Astrocyte (in vitro differentiated cells and primary cell): ENCODE results near the gene LRRC75A.

ENCODE experiments used
- EZH2 ChIP-seq: IDR thresholded peaks from 2 replicates; pipeline ENCODE4 v1.6.1; 2012; ENCODE audit warnings: mild to moderate bottlenecking, low read length, inconsistent platforms; ENCODE audit not compliant: insufficient read depth
- TF ChIP-seq, protein P1 (sequence below): IDR thresholded peaks from 2 replicates; pipeline ENCODE4 v1.5.1; 2011; ENCODE audit warnings: low read depth, mild to moderate bottlenecking, inconsistent platforms, low read length, moderate library complexity; ENCODE audit not compliant: insufficient read depth

DNA sequence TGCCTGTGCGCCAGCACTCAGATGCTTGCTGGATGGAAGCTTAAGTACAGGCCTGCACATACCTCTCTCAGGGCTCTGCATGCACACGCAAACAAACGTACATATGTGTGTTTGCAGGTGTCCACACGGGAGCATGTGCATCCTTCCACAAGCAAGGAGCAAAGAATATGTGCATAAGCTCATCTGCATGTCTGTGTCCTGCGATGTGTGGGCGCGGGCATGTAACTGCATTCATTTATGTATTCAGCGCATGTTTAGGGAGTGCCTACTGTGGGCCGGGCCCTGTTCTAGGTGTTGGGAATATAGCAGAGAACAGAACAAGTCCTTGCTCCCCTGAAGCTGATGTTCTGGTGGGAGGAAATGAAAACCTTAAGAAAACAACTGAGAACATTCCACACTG is 62.9 kb downstream of the LRRC75A start:
- TF ChIP-seq, protein P1, sequence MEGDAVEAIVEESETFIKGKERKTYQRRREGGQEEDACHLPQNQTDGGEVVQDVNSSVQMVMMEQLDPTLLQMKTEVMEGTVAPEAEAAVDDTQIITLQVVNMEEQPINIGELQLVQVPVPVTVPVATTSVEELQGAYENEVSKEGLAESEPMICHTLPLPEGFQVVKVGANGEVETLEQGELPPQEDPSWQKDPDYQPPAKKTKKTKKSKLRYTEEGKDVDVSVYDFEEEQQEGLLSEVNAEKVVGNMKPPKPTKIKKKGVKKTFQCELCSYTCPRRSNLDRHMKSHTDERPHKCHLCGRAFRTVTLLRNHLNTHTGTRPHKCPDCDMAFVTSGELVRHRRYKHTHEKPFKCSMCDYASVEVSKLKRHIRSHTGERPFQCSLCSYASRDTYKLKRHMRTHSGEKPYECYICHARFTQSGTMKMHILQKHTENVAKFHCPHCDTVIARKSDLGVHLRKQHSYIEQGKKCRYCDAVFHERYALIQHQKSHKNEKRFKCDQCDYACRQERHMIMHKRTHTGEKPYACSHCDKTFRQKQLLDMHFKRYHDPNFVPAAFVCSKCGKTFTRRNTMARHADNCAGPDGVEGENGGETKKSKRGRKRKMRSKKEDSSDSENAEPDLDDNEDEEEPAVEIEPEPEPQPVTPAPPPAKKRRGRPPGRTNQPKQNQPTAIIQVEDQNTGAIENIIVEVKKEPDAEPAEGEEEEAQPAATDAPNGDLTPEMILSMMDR = no peak
- TF ChIP-seq EZH2 = no peak
